K562 (cell line): Measurements from ENCODE around the gene DHRS13. TPM values are rescaled to one million over a fixed set of nuclear protein-coding genes. Genes with fewer than 3 reads are reported as not detected.

Experiments used
- ARHGAP35 ChIP-seq: fragments of 450-650 bp; IDR thresholded peaks from 2 replicates; pipeline ENCODE4 v1.6.1; 2018; ENCODE audit not compliant: partially characterized antibody
- CHCHD3 ChIP-seq: fragments of 250-450 bp; sonication (Bioruptor Pico); IDR thresholded peaks from 2 replicates; pipeline ENCODE4 v2.1.2; 2022; ENCODE audit warnings: mild to moderate bottlenecking
- ELF4 ChIP-seq: fragments of 450-650 bp; formaldehyde crosslinking; IDR thresholded peaks from 2 replicates; pipeline ENCODE4 v1.4.0; 2022; ENCODE audit warnings: missing genetic modification characterization
- FIP1L1 ChIP-seq: fragments of 200-400 bp; formaldehyde crosslinking; IDR thresholded peaks from 2 replicates; pipeline ENCODE4 v1.6.1; 2018; ENCODE audit warnings: mild to moderate bottlenecking, low read depth, low read length; ENCODE audit not compliant: poor library complexity, severe bottlenecking
- GTF2A2 ChIP-seq: IDR thresholded peaks from 2 replicates; pipeline ENCODE4 v1.6.1; 2016; ENCODE audit warnings: mild to moderate bottlenecking, missing genetic modification characterization, missing compliant biosample characterization
- HMG20A ChIP-seq: fragments of 450-650 bp; formaldehyde crosslinking; conservative IDR thresholded peaks from 2 replicates; pipeline ENCODE4 v1.4.0; 2020; ENCODE audit warnings: mild to moderate bottlenecking, mixed read lengths
- HMG20B ChIP-seq: fragments of 250-450 bp; sonication (Bioruptor Pico); IDR thresholded peaks from 2 replicates; pipeline ENCODE4 v1.5.0; 2021; ENCODE audit warnings: mild to moderate bottlenecking
- HNRNPH1 ChIP-seq: fragments of 200-400 bp; formaldehyde crosslinking; optimal IDR thresholded peaks from 2 replicates; pipeline ENCODE3; 2017; ENCODE audit warnings: low read depth, mild to moderate bottlenecking, low read length, moderate library complexity
- MEIS2 ChIP-seq: fragments of 450-650 bp; IDR thresholded peaks from 2 replicates; pipeline ENCODE4 v1.6.1; 2014; ENCODE audit warnings: mild to moderate bottlenecking; ENCODE audit not compliant: partially characterized antibody
- RB1 ChIP-seq: fragments of 450-650 bp; IDR thresholded peaks from 2 replicates; pipeline ENCODE4 v1.6.1; 2017; ENCODE audit warnings: low read depth, mild to moderate bottlenecking
- SMAD3 ChIP-seq: fragments of 450-650 bp; formaldehyde crosslinking; conservative IDR thresholded peaks from 2 replicates; pipeline ENCODE4 v1.4.0; 2020; ENCODE audit warnings: mild to moderate bottlenecking
- XRCC5 ChIP-seq: fragments of 200-400 bp; formaldehyde crosslinking; IDR thresholded peaks from 2 replicates; pipeline ENCODE4 v1.6.1; 2017; ENCODE audit warnings: low read depth, mild to moderate bottlenecking, low read length
- ZNF41 ChIP-seq: fragments of 250-450 bp; sonication (Bioruptor Pico); conservative IDR thresholded peaks from 2 replicates; pipeline ENCODE4 v1.4.0; 2020; ENCODE audit warnings: mild to moderate bottlenecking
- ZNF644 ChIP-seq: fragments of 200-800 bp; sonication (Bioruptor generic); IDR thresholded peaks from 2 replicates; pipeline ENCODE4 v1.6.1; 2016; ENCODE audit warnings: low read depth, missing genetic modification characterization, missing compliant biosample characterization
- ZNF76 ChIP-seq: fragments of 250-450 bp; sonication (Bioruptor Pico); IDR thresholded peaks from 2 replicates; pipeline ENCODE4 v1.4.0; 2020; ENCODE audit warnings: mild to moderate bottlenecking, moderate library complexity, borderline replicate concordance
- ZSCAN29 ChIP-seq: fragments of 450-650 bp; IDR thresholded peaks from 2 replicates; pipeline ENCODE4 v1.6.1; 2017
- polyA plus RNA-seq, 8 experiments: library from polyadenylated mRNA; depleted of rRNA in 4 of 8; stranded (reverse) in 5 of 8; unstranded in 3 of 8; fragments of >200 nt; fragmentation: Nextera tagmentation in 2 of 8; fragmentation: Illumina TruSeq in 1 of 8; extraction: Ambion mirVana in 2 of 8; extraction: Trizol in 1 of 8; gene quantifications; 2 replicates each; pipeline versions ENCODE4 v1.2.1 to v1.2.3, GENCODE V29; 2011 to 2014; ENCODE audit warnings: inconsistent platforms in 1 of 8, missing spikeins in 1 of 8
- total RNA-seq, 7 experiments: library from RNA; depleted of rRNA in 6 of 7; stranded (reverse); fragments of >200 nt in 6 of 7; fragmentation: Illumina TruSeq in 2 of 7; extraction: Trizol in 2 of 7; gene quantifications; 2 replicates each; pipeline versions ENCODE4 v1.2.1 to v1.2.3, GENCODE V29; 2011 to 2021; ENCODE audit warnings: low replicate concordance in 1 of 7
- TF ChIP-seq, protein P1 (sequence below): fragments of 200-400 bp; formaldehyde crosslinking; IDR thresholded peaks from 2 replicates; pipeline ENCODE4 v1.6.1; 2017; ENCODE audit warnings: mild to moderate bottlenecking, low read depth, low read length, moderate library complexity
- TF ChIP-seq, protein P2 (sequence below): sonication (generic); formaldehyde crosslinking; IDR thresholded peaks from 2 replicates; pipeline ENCODE4 v1.5.0; 2020; ENCODE audit warnings: missing genetic modification reagents
- TF ChIP-seq, protein P3 (sequence below), 2 experiments: fragments of 450-650 bp; formaldehyde crosslinking in 1 of 2; IDR thresholded peaks; 2 replicates each; pipeline versions ENCODE4 v1.4.0 to v1.6.1; 2014 to 2020; ENCODE audit warnings: mild to moderate bottlenecking in 2 of 2, borderline replicate concordance in 1 of 2, low read depth in 1 of 2

The DHRS13 gene
- total and polyA plus RNA-seq, 9 of the 15 experiments (the other 6 are each of a cell fraction or from before 2014, with no cell fraction given) = 0.32 to 52.3 (median 34.3) TPM; not detected in 1

DNA sequence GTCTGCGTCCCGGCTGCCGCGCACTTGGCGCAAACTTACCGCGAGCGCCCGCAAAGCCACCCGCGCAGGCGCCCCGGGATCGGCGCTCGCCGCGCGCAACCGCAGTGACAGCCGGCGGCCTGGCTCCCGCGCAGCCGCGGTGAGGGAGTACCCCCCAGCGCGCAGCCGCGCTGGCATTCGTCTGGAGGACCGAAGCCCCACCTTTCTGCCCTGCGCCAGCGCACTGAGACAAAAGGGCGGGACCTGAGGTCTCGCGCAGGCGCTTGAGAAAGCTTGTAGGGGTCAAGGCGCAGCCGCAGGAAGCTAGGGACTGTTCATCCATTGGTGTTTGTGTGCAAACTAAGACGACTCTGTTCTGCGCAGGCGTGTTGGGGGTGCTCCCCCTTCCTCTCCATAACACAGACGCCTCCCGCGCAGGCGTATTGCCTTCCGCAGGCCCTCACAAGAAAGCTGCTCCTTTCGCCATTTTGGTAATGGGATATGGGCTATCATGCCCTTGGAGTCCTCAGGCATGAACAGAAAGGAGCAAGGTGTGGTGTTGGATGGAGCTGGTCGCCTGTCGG is 48.6 kb upstream of the DHRS13 start, which contains the start of gene PHF12 (continued):
- TF ChIP-seq, protein P1, sequence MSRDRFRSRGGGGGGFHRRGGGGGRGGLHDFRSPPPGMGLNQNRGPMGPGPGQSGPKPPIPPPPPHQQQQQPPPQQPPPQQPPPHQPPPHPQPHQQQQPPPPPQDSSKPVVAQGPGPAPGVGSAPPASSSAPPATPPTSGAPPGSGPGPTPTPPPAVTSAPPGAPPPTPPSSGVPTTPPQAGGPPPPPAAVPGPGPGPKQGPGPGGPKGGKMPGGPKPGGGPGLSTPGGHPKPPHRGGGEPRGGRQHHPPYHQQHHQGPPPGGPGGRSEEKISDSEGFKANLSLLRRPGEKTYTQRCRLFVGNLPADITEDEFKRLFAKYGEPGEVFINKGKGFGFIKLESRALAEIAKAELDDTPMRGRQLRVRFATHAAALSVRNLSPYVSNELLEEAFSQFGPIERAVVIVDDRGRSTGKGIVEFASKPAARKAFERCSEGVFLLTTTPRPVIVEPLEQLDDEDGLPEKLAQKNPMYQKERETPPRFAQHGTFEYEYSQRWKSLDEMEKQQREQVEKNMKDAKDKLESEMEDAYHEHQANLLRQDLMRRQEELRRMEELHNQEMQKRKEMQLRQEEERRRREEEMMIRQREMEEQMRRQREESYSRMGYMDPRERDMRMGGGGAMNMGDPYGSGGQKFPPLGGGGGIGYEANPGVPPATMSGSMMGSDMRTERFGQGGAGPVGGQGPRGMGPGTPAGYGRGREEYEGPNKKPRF = no peak
- TF ChIP-seq HMG20A (CRISPR knock-in tag) = no peak
- TF ChIP-seq MEIS2 = peak; percentile 100
- no peak for TF ChIP-seq GTF2A2 (tag)
- TF ChIP-seq FIP1L1 = peak; percentile 92
- peak; percentile 62; the same call in 1 of the 2 replicates for TF ChIP-seq RB1
- TF ChIP-seq HMG20B (CRISPR knock-in tag) = no peak
- TF ChIP-seq ELF4 (CRISPR knock-in tag) = no peak
- TF ChIP-seq ZNF644 (tag) = no peak
- no peak for TF ChIP-seq ZNF41 (CRISPR knock-in tag)
- TF ChIP-seq, protein P2, sequence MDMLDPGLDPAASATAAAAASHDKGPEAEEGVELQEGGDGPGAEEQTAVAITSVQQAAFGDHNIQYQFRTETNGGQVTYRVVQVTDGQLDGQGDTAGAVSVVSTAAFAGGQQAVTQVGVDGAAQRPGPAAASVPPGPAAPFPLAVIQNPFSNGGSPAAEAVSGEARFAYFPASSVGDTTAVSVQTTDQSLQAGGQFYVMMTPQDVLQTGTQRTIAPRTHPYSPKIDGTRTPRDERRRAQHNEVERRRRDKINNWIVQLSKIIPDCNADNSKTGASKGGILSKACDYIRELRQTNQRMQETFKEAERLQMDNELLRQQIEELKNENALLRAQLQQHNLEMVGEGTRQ = no peak
- no peak for TF ChIP-seq ZSCAN29
- no peak for TF ChIP-seq ARHGAP35
- TF ChIP-seq SMAD3 (CRISPR knock-in tag) = no peak
- no peak for TF ChIP-seq CHCHD3 (CRISPR knock-in tag)
- no peak for TF ChIP-seq HNRNPH1
- TF ChIP-seq ZNF76 (CRISPR knock-in tag) = no peak
- no peak for TF ChIP-seq XRCC5
- TF ChIP-seq, protein P3, sequence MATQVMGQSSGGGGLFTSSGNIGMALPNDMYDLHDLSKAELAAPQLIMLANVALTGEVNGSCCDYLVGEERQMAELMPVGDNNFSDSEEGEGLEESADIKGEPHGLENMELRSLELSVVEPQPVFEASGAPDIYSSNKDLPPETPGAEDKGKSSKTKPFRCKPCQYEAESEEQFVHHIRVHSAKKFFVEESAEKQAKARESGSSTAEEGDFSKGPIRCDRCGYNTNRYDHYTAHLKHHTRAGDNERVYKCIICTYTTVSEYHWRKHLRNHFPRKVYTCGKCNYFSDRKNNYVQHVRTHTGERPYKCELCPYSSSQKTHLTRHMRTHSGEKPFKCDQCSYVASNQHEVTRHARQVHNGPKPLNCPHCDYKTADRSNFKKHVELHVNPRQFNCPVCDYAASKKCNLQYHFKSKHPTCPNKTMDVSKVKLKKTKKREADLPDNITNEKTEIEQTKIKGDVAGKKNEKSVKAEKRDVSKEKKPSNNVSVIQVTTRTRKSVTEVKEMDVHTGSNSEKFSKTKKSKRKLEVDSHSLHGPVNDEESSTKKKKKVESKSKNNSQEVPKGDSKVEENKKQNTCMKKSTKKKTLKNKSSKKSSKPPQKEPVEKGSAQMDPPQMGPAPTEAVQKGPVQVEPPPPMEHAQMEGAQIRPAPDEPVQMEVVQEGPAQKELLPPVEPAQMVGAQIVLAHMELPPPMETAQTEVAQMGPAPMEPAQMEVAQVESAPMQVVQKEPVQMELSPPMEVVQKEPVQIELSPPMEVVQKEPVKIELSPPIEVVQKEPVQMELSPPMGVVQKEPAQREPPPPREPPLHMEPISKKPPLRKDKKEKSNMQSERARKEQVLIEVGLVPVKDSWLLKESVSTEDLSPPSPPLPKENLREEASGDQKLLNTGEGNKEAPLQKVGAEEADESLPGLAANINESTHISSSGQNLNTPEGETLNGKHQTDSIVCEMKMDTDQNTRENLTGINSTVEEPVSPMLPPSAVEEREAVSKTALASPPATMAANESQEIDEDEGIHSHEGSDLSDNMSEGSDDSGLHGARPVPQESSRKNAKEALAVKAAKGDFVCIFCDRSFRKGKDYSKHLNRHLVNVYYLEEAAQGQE (IDR thresholded peaks at IDR 0.05; ENCODE audit: borderline replicate concordance) = no peak
- TF ChIP-seq, protein P3 (CRISPR knock-in tag; IDR thresholded peaks at IDR 0.05; ENCODE audit: low read depth) = no peak
